Endothelial cell of umbilical vein (primary cell): Measurements from ENCODE around the gene RAPH1. TPM values are rescaled to one million over a fixed set of nuclear protein-coding genes. Genes with fewer than 3 reads are reported as not detected.
"Not testable (repeated sequence)": the region's sequence is repeated elsewhere in the genome, so short reads cannot be mapped to it uniquely, and the experiment has no call there.

Experiments
- BruUV-seq: library from RNA; stranded (reverse); fragments of 400-500 nt; replicated peaks from 2 replicates; lab custom pipeline; 2021; lab: Mats Ljungman, UMichigan
- CTCF ChIA-PET: fragments of 300-600, 350-600 bp; sonication (Branson Sonifier 250); formaldehyde crosslinking; loops from one replicate; lab custom pipeline; 2021; ENCODE audit warnings: antibody characterized with exemption, inconsistent platforms; lab: Charles Lee
- POLR2A ChIA-PET: fragments of 300-600, 350-600 bp; sonication (Branson Sonifier 250); formaldehyde crosslinking; loops from one replicate; lab custom pipeline; 2021; ENCODE audit warnings: antibody characterized with exemption, inconsistent platforms; lab: Charles Lee
- DNase-seq: peaks from one replicate; pipeline ENCODE4 v3.0.0-alpha.2; 2011; ENCODE audit warnings: low read depth, low spot score
- FAIRE-seq: peaks from 2 replicates; lab custom pipeline; 2011; peaks lifted over from hg19 to GRCh38; lab: Jason Lieb, UNC
- H2AFZ ChIP-seq: 2 replicates; pipeline ENCODE4 v1.6.0; 2012; ENCODE audit warnings: low read depth, low read length, control low read depth, inconsistent platforms
- H3K27ac ChIP-seq: 2 replicates; pipeline ENCODE4 v1.5.1; 2011; ENCODE audit warnings: low read depth, mild to moderate bottlenecking, control low read depth, low read length, moderate library complexity; ENCODE audit not compliant: insufficient read depth
- H3K27me3 ChIP-seq, 2 experiments: 2 replicates each; pipeline versions ENCODE4 v1.6.0 to v1.6.1; 2011; ENCODE audit warnings: low read length in 2 of 2, mixed read lengths in 1 of 2; ENCODE audit not compliant: control insufficient read depth in 2 of 2, insufficient read depth in 2 of 2
- H3K36me3 ChIP-seq, 2 experiments: 2 replicates in 1 of 2; 3 replicates in 1 of 2; pipeline ENCODE4 v1.5.1; 2011; ENCODE audit warnings: low read length in 2 of 2, mild to moderate bottlenecking in 1 of 2, moderate library complexity in 1 of 2; ENCODE audit not compliant: control insufficient read depth in 2 of 2, insufficient read depth in 2 of 2; ENCODE audit errors: extremely low read depth in 1 of 2
- H3K4me1 ChIP-seq: 3 replicates; pipeline ENCODE4 v1.5.1; 2011; ENCODE audit warnings: mild to moderate bottlenecking, low read length; ENCODE audit not compliant: control insufficient read depth, insufficient read depth; ENCODE audit errors: extremely low read depth
- H3K4me2 ChIP-seq: 2 replicates; pipeline ENCODE4 v1.6.1; 2011; ENCODE audit warnings: low read length, control low read depth, mixed read lengths; ENCODE audit not compliant: insufficient read depth
- H3K4me3 ChIP-seq, 3 experiments: fragments of 200-600 bp in 1 of 3; sonication (generic), shearing (Covaris generic) in 1 of 3; replicated peaks in 1 of 3; 2 replicates each; pipeline ENCODE4 v1.5.1; 2011 to 2016; ENCODE audit warnings: control low read depth in 3 of 3, low read length in 3 of 3, mild to moderate bottlenecking in 2 of 3, inconsistent platforms in 1 of 3, low read depth in 1 of 3, moderate library complexity in 1 of 3; ENCODE audit not compliant: insufficient read depth in 1 of 3
- H3K79me2 ChIP-seq: 2 replicates; pipeline ENCODE4 v1.6.0; 2012; ENCODE audit warnings: low read length, inconsistent platforms; ENCODE audit not compliant: control insufficient read depth, insufficient read depth
- H3K9ac ChIP-seq: replicated peaks from 2 replicates; pipeline ENCODE3; 2011; ENCODE audit warnings: low read length, control low read depth; ENCODE audit not compliant: insufficient read depth; ENCODE audit errors: extremely low read depth
- H3K9me1 ChIP-seq: replicated peaks from 3 replicates; pipeline ENCODE4 v1.6.0; 2011; ENCODE audit warnings: mild to moderate bottlenecking, low read length; ENCODE audit not compliant: control insufficient read depth, insufficient read depth; ENCODE audit errors: extremely low read depth
- H3K9me3 ChIP-seq: replicated peaks from 2 replicates; pipeline ENCODE4 v1.5.1; 2012; ENCODE audit warnings: low read length, inconsistent platforms; ENCODE audit not compliant: control insufficient read depth, insufficient read depth
- H4K20me1 ChIP-seq: replicated peaks from 2 replicates; pipeline ENCODE3; 2011; ENCODE audit warnings: mild to moderate bottlenecking, low read length; ENCODE audit not compliant: control insufficient read depth, insufficient read depth; ENCODE audit errors: extremely low read depth
- FOS ChIP-seq: IDR thresholded peaks from 2 replicates; pipeline ENCODE4 v1.6.1; 2011; ENCODE audit warnings: mild to moderate bottlenecking, low read length, moderate library complexity, borderline replicate concordance; ENCODE audit not compliant: insufficient read depth
- MAX ChIP-seq: IDR thresholded peaks from 2 replicates; pipeline ENCODE4 v1.6.1; 2011; ENCODE audit not compliant: insufficient read depth, insufficient read length
- POLR2A ChIP-seq: IDR thresholded peaks from 2 replicates; pipeline ENCODE4 v1.6.1; 2012; ENCODE audit warnings: low read depth, mild to moderate bottlenecking, control low read depth, low read length
- POLR2AphosphoS5 ChIP-seq: IDR thresholded peaks from 2 replicates; pipeline ENCODE4 v1.6.1; 2012; ENCODE audit warnings: low read depth, mild to moderate bottlenecking, control low read depth, low read length, moderate library complexity; ENCODE audit not compliant: insufficient read depth
- dilution Hi-C: fragments of 300-500 bp; cut with MboI; formaldehyde crosslinking; loops from one replicate; pipeline ENCODE4 v1.15.0; 2019; ENCODE audit warnings: low sequenced_read_pairs; ENCODE audit not compliant: extremely low pct_ligation_motif_present
- intact Hi-C: fragments of 100-400 bp; cut with micrococcal nuclease; formaldehyde crosslinking; loops from one replicate; pipeline ENCODE4 v1.10.0; 2022
- polyA plus RNA-seq, 4 experiments: library from polyadenylated mRNA; depleted of rRNA in 3 of 4; stranded (reverse) in 3 of 4; unstranded in 1 of 4; fragments of >200 nt; gene quantifications; 2 replicates each; pipeline versions ENCODE4 v1.2.1 to v1.2.3, GENCODE V29; 2011 to 2012; ENCODE audit warnings: missing spikeins in 1 of 4
- total RNA-seq: library from RNA; stranded (reverse); gene quantifications from 2 replicates; pipeline ENCODE4 v1.2.3, GENCODE V29; 2021

The RAPH1 gene
- total and polyA plus RNA-seq, 2 donors (not counting 3 experiments of a cell fraction or from before 2014, with no cell fraction given): 5.1 to 59.5 TPM

GRCh38 chr2:203372706-203373105 lies 162.4 kb downstream of the RAPH1 start:
- H3K9ac ChIP-seq, H3K4me1 ChIP-seq, dilution Hi-C loops, H3K36me3 ChIP-seq, FAIRE-seq, CTCF ChIA-PET, H3K9me1 ChIP-seq, H2AFZ ChIP-seq, H3K4me2 ChIP-seq, H3K79me2 ChIP-seq, H3K27me3 ChIP-seq, H3K4me3 ChIP-seq, intact Hi-C loops, H3K9me3 ChIP-seq, BruUV-seq, DNase-seq, H3K27ac ChIP-seq, POLR2A ChIA-PET, H4K20me1 ChIP-seq: not testable (repeated sequence)

- H3K4me2 ChIP-seq: no peak overlapping the region
- H3K9ac ChIP-seq: no peak overlapping the region
- no peaks in the 10 kb centered on the region for H4K20me1 ChIP-seq
- H3K9me1 ChIP-seq: no peaks in the 10 kb centered on the region
- H3K27ac ChIP-seq: no peak overlapping the region
- H3K27me3 ChIP-seq: no peaks in the 10 kb centered on the region
- no peaks in the 10 kb centered on the region for H3K36me3 ChIP-seq
- H3K4me3 ChIP-seq: no peak overlapping the region
- no TSS peak for BruUV-seq
- no peak overlapping the region for H2AFZ ChIP-seq
- CTCF ChIA-PET: no interaction called here
- intact Hi-C loops: no loop called here
- TF ChIP-seq POLR2A: no peak
- TF ChIP-seq FOS: no peak
- no peak for TF ChIP-seq MAX
- TF ChIP-seq POLR2AphosphoS5: no peak
- dilution Hi-C loops: no loop called here
- H3K9me3 ChIP-seq: no peaks in the 10 kb centered on the region
- DNase-seq (no peak), FAIRE-seq (no peak)
- H3K79me2 ChIP-seq: peaks cover 26% of the 10 kb centered on the region
- peaks cover 1% of the 10 kb centered on the region for H3K4me1 ChIP-seq
- POLR2A ChIA-PET: no interaction called here
Measured at GRCh38 chr2:203366639-203367466, 168.2 kb downstream of the RAPH1 start.
